Vagina (tissue), 2 donors: ENCODE results near the gene TRPM5.

ENCODE experiments used
- POLR2A ChIP-seq, 2 donors: fragments of 450-650 bp; IDR thresholded peaks; one replicate each; pipeline ENCODE4 v1.6.1; 2017; ENCODE audit warnings: antibody characterized with exemption in 2 of 2, mild to moderate bottlenecking in 2 of 2, moderate library complexity in 2 of 2
- POLR2AphosphoS5 ChIP-seq, 2 donors: sonication (generic); formaldehyde crosslinking; IDR thresholded peaks; one replicate each; pipeline ENCODE4 v1.9.0; 2017; ENCODE audit warnings: antibody characterized with exemption in 2 of 2, mild to moderate bottlenecking in 2 of 2, low read depth in 1 of 2; ENCODE audit not compliant: insufficient read depth in 1 of 2
- TF ChIP-seq, protein P1 (sequence below), 3 experiments: fragments of 450-650 bp in 2 of 3; fragments of 200-600 bp in 1 of 3; sonication (generic) in 1 of 3; IDR thresholded peaks; one replicate each; pipeline ENCODE4 v1.5.1; 2017 to 2019; ENCODE audit warnings: antibody characterized with exemption in 3 of 3, mild to moderate bottlenecking in 2 of 3, moderate library complexity in 2 of 3

DNA sequence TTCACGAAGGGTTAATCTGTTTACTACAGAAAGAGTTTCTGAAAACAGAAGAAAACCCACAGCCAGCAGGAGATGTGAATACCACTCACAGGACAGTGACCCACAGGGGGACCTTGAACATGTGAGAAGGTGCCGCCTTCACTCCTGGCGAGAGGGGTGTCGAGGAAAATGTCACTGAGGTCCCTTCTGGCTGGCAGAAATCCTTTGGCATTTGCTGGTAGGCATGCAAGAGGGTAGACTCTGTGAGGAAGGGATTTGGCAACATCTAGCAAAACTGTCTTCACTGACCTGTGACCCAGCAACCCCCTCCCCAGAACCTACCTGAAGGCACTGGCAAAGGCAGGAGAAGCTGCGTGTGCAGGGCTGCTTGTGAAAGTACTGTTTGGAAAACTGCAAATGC lies 9.1 kb upstream of the TRPM5 start:
- TF ChIP-seq, protein P1, sequence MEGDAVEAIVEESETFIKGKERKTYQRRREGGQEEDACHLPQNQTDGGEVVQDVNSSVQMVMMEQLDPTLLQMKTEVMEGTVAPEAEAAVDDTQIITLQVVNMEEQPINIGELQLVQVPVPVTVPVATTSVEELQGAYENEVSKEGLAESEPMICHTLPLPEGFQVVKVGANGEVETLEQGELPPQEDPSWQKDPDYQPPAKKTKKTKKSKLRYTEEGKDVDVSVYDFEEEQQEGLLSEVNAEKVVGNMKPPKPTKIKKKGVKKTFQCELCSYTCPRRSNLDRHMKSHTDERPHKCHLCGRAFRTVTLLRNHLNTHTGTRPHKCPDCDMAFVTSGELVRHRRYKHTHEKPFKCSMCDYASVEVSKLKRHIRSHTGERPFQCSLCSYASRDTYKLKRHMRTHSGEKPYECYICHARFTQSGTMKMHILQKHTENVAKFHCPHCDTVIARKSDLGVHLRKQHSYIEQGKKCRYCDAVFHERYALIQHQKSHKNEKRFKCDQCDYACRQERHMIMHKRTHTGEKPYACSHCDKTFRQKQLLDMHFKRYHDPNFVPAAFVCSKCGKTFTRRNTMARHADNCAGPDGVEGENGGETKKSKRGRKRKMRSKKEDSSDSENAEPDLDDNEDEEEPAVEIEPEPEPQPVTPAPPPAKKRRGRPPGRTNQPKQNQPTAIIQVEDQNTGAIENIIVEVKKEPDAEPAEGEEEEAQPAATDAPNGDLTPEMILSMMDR (IDR thresholded peaks at IDR 0.05): no peak
- TF ChIP-seq POLR2A (IDR thresholded peaks at IDR 0.05): no peak
- TF ChIP-seq POLR2AphosphoS5 (IDR thresholded peaks at IDR 0.05; ENCODE audit: insufficient read depth in 1 of 2, low read depth in 1 of 2): no peak
